HepG2 (cell line): ENCODE data around the gene GNAI2. TPM values are rescaled to one million over a fixed set of nuclear protein-coding genes. Genes with fewer than 3 reads are reported as not detected.

Experiments used
- FOXM1 ChIP-seq: sonication (generic); formaldehyde crosslinking; IDR thresholded peaks from 2 replicates; pipeline ENCODE4 v1.5.0; 2020; ENCODE audit warnings: missing genetic modification reagents
- GTF2F1 ChIP-seq: fragments of 150-350 bp; IDR thresholded peaks from 2 replicates; pipeline ENCODE4 v1.6.1; 2014; ENCODE audit warnings: low read length
- JUNB ChIP-seq: sonication (generic); formaldehyde crosslinking; IDR thresholded peaks from 2 replicates; pipeline ENCODE4 v1.8.0; 2022; ENCODE audit warnings: missing genetic modification reagents, mild to moderate bottlenecking, borderline replicate concordance
- KDM3A ChIP-seq: IDR thresholded peaks from 2 replicates; pipeline ENCODE4 v1.6.1; 2018; ENCODE audit warnings: low read depth, missing compliant biosample characterization
- MYC ChIP-seq: sonication (generic); formaldehyde crosslinking; IDR thresholded peaks from 2 replicates; pipeline ENCODE4 v1.9.0; 2021; ENCODE audit warnings: missing genetic modification reagents, borderline replicate concordance
- NAIF1 ChIP-seq: sonication (generic); formaldehyde crosslinking; IDR thresholded peaks from 2 replicates; pipeline ENCODE4 v1.5.0; 2020; ENCODE audit warnings: mild to moderate bottlenecking, missing genetic modification reagents, borderline replicate concordance
- NKX3-1 ChIP-seq: sonication (generic); formaldehyde crosslinking; IDR thresholded peaks from 2 replicates; pipeline ENCODE4 v1.5.0; 2020; ENCODE audit warnings: missing genetic modification reagents
- SATB2 ChIP-seq: sonication (generic); formaldehyde crosslinking; IDR thresholded peaks from 2 replicates; pipeline ENCODE4 v1.5.0; 2020; ENCODE audit warnings: missing genetic modification reagents
- SMAD3 ChIP-seq: sonication (generic); formaldehyde crosslinking; IDR thresholded peaks from 2 replicates; pipeline ENCODE4 v1.4.0; 2020; ENCODE audit warnings: missing genetic modification reagents
- TBX2 ChIP-seq: sonication (generic); formaldehyde crosslinking; IDR thresholded peaks from 2 replicates; pipeline ENCODE4 v1.5.0; 2020; ENCODE audit warnings: missing genetic modification reagents, mild to moderate bottlenecking, borderline replicate concordance
- TCF7 ChIP-seq: sonication (generic); IDR thresholded peaks from 2 replicates; pipeline ENCODE4 v1.6.1; 2016; ENCODE audit warnings: antibody characterized with exemption, low read depth
- YY1 ChIP-seq: IDR thresholded peaks from 2 replicates; pipeline ENCODE4 v1.6.1; 2011; ENCODE audit warnings: low read length, low read depth, moderate library complexity, mild to moderate bottlenecking; ENCODE audit not compliant: insufficient read depth, insufficient replicate concordance
- ZBTB20 ChIP-seq: sonication (generic); formaldehyde crosslinking; IDR thresholded peaks from 2 replicates; pipeline ENCODE4 v1.8.1; 2023; ENCODE audit warnings: missing genetic modification reagents, low read depth, mild to moderate bottlenecking, borderline replicate concordance
- ZBTB8A ChIP-seq: sonication (generic); formaldehyde crosslinking; IDR thresholded peaks from 2 replicates; pipeline ENCODE4 v1.4.0; 2020; ENCODE audit warnings: mild to moderate bottlenecking, low read depth, missing genetic modification reagents, borderline replicate concordance
- ZNF33A ChIP-seq: sonication (generic); formaldehyde crosslinking; IDR thresholded peaks from 2 replicates; pipeline ENCODE4 v1.5.1; 2020; ENCODE audit warnings: missing genetic modification reagents, mild to moderate bottlenecking, moderate library complexity, borderline replicate concordance
- ZNF550 ChIP-seq: sonication (generic); formaldehyde crosslinking; IDR thresholded peaks from 2 replicates; pipeline ENCODE4 v1.4.0; 2020; ENCODE audit warnings: mild to moderate bottlenecking, missing genetic modification reagents, borderline replicate concordance
- ZNF841 ChIP-seq: sonication (generic); formaldehyde crosslinking; IDR thresholded peaks from 2 replicates; pipeline ENCODE4 v1.8.1; 2023; ENCODE audit warnings: missing genetic modification reagents, borderline replicate concordance
- polyA plus RNA-seq, 8 experiments: library from polyadenylated mRNA; depleted of rRNA in 3 of 8; stranded (reverse) in 7 of 8; unstranded in 1 of 8; fragments of >200 nt; fragmentation: Illumina TruSeq in 4 of 8; extraction: Trizol in 4 of 8; gene quantifications; 2 replicates each; pipeline versions ENCODE4 v1.2.1 to v1.2.3, GENCODE V29; 2011 to 2016; ENCODE audit warnings: low read depth in 4 of 8, missing spikeins in 1 of 8, mixed read lengths in 1 of 8; ENCODE audit not compliant: insufficient read depth in 1 of 8
- total RNA-seq, 5 experiments: library from RNA; depleted of rRNA; stranded (reverse); fragments of >200 nt; fragmentation: Illumina TruSeq; extraction: Trizol; gene quantifications; 2 replicates each; pipeline ENCODE4 v1.2.3, GENCODE V29; 2016; ENCODE audit warnings: low read depth in 1 of 5
- TF ChIP-seq, protein P1 (sequence below): sonication (generic); formaldehyde crosslinking; conservative IDR thresholded peaks from 2 replicates; pipeline ENCODE4 v1.4.0; 2020; ENCODE audit warnings: mild to moderate bottlenecking, missing genetic modification reagents, moderate library complexity
- TF ChIP-seq, protein P2 (sequence below): sonication (generic); formaldehyde crosslinking; IDR thresholded peaks from 2 replicates; pipeline ENCODE4 v1.4.0; 2020; ENCODE audit warnings: mild to moderate bottlenecking, missing genetic modification reagents
- TF ChIP-seq, protein P3 (sequence below): IDR thresholded peaks from 2 replicates; pipeline ENCODE4 v1.6.1; 2016; ENCODE audit warnings: low read depth, missing genetic modification reagents, missing compliant biosample characterization

The GNAI2 gene
- total and polyA plus RNA-seq, 2 of the 13 experiments (the other 11 are each of a cell fraction or from before 2014, with no cell fraction given), result 51.1 to 66.2 TPM

DNA sequence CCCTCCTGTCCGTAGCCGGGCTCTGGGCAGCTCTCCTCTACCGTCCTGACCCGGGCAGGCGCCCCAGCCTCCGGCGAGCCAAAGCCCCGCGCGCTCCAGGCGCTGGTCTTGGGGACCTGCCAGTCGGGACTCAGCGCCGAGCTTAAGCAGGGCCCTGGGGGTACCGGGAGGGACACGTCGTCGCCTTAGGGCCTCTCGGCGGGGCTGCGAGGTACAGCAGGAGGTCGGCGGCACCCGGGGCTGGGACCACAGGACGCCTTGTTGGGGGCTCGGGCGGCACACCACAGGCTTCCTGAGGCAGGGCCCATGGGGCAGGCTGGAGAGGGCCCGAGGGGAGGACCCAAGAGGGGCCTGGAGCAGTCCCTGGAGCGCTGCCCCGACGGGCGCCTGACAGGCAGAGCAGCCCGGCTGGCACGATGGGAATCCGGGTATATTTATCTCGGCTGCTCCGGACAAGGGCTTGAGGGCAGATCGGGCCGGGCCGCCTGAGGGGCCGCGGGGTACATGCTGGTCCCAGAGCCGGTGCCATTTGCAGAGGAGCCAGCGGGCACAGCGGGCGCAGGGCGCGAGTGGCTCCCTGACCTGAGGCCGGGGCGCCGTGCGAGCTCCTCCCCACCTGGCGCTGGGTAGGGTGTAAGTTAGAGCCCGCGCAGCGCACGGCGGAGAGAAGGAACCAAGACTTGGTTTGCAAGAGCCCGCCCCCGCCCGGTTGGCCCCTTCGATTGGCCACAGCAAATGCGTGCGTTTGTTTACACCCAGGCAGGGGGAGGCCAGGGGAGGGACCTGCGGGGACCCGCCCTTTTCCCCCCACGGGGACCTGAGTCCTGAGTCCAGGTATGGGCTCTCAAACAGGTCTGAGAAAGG lies 30.4 kb upstream of the GNAI2 start (continued):
- TF ChIP-seq ZBTB8A (CRISPR knock-in tag) (0 out of 2 replicates have a peak, but pooled peaks have one; percentile 39), MYC (CRISPR knock-in tag) (no peak), TCF7 (no peak), GTF2F1 (no peak), KDM3A (CRISPR knock-in tag) (no peak), ZBTB20 (CRISPR knock-in tag) (peak; percentile 19; the same call in 1 of the 2 replicates), FOXM1 (CRISPR knock-in tag) (no peak), NAIF1 (no peak), JUNB (CRISPR knock-in tag) (no peak), ZNF841 (no peak), YY1 (no peak), ZNF33A (peak; percentile 87; the same call in 1 of the 2 replicates), TBX2 (CRISPR knock-in tag) (peak; percentile 71), SMAD3 (CRISPR knock-in tag) (no peak), ZNF550 (CRISPR knock-in tag) (no peak), NKX3-1 (CRISPR knock-in tag) (no peak; the same call in 1 of the 2 replicates), SATB2 (CRISPR knock-in tag) (no peak)
- TF ChIP-seq, protein P1, sequence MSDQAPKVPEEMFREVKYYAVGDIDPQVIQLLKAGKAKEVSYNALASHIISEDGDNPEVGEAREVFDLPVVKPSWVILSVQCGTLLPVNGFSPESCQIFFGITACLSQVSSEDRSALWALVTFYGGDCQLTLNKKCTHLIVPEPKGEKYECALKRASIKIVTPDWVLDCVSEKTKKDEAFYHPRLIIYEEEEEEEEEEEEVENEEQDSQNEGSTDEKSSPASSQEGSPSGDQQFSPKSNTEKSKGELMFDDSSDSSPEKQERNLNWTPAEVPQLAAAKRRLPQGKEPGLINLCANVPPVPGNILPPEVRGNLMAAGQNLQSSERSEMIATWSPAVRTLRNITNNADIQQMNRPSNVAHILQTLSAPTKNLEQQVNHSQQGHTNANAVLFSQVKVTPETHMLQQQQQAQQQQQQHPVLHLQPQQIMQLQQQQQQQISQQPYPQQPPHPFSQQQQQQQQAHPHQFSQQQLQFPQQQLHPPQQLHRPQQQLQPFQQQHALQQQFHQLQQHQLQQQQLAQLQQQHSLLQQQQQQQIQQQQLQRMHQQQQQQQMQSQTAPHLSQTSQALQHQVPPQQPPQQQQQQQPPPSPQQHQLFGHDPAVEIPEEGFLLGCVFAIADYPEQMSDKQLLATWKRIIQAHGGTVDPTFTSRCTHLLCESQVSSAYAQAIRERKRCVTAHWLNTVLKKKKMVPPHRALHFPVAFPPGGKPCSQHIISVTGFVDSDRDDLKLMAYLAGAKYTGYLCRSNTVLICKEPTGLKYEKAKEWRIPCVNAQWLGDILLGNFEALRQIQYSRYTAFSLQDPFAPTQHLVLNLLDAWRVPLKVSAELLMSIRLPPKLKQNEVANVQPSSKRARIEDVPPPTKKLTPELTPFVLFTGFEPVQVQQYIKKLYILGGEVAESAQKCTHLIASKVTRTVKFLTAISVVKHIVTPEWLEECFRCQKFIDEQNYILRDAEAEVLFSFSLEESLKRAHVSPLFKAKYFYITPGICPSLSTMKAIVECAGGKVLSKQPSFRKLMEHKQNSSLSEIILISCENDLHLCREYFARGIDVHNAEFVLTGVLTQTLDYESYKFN, result peak; percentile 56; the same call in 1 of the 2 replicates
- TF ChIP-seq, protein P2, sequence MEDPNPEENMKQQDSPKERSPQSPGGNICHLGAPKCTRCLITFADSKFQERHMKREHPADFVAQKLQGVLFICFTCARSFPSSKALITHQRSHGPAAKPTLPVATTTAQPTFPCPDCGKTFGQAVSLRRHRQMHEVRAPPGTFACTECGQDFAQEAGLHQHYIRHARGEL (CRISPR knock-in tag), result 0 out of 2 replicates have a peak, but pooled peaks have one; percentile 43
- TF ChIP-seq, protein P3, sequence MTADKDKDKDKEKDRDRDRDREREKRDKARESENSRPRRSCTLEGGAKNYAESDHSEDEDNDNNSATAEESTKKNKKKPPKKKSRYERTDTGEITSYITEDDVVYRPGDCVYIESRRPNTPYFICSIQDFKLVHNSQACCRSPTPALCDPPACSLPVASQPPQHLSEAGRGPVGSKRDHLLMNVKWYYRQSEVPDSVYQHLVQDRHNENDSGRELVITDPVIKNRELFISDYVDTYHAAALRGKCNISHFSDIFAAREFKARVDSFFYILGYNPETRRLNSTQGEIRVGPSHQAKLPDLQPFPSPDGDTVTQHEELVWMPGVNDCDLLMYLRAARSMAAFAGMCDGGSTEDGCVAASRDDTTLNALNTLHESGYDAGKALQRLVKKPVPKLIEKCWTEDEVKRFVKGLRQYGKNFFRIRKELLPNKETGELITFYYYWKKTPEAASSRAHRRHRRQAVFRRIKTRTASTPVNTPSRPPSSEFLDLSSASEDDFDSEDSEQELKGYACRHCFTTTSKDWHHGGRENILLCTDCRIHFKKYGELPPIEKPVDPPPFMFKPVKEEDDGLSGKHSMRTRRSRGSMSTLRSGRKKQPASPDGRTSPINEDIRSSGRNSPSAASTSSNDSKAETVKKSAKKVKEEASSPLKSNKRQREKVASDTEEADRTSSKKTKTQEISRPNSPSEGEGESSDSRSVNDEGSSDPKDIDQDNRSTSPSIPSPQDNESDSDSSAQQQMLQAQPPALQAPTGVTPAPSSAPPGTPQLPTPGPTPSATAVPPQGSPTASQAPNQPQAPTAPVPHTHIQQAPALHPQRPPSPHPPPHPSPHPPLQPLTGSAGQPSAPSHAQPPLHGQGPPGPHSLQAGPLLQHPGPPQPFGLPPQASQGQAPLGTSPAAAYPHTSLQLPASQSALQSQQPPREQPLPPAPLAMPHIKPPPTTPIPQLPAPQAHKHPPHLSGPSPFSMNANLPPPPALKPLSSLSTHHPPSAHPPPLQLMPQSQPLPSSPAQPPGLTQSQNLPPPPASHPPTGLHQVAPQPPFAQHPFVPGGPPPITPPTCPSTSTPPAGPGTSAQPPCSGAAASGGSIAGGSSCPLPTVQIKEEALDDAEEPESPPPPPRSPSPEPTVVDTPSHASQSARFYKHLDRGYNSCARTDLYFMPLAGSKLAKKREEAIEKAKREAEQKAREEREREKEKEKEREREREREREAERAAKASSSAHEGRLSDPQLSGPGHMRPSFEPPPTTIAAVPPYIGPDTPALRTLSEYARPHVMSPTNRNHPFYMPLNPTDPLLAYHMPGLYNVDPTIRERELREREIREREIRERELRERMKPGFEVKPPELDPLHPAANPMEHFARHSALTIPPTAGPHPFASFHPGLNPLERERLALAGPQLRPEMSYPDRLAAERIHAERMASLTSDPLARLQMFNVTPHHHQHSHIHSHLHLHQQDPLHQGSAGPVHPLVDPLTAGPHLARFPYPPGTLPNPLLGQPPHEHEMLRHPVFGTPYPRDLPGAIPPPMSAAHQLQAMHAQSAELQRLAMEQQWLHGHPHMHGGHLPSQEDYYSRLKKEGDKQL (CRISPR knock-in tag), result no peak
